Peyer's patch (tissue), 4 donors: ENCODE measurements around the gene SIX4.

Experiments
- CTCF ChIP-seq, 6 experiments: fragments of 450-650 bp in 4 of 6; fragments of 200-600 bp in 2 of 6; sonication (generic) in 1 of 6; IDR thresholded peaks; one replicate each; pipeline ENCODE4 v1.5.1; 2017 to 2019; ENCODE audit warnings: antibody characterized with exemption in 6 of 6, mild to moderate bottlenecking in 3 of 6, moderate library complexity in 1 of 6
- POLR2A ChIP-seq, 2 donors: fragments of 450-650 bp; IDR thresholded peaks; one replicate each; pipeline ENCODE4 v1.5.1; 2017; ENCODE audit warnings: antibody characterized with exemption in 2 of 2, mild to moderate bottlenecking in 2 of 2, moderate library complexity in 2 of 2

GRCh38 chr14:60744566-60744965 is 20.4 kb upstream of the SIX4 start:
- TF ChIP-seq CTCF (IDR thresholded peaks at IDR 0.05) (no peak), POLR2A (IDR thresholded peaks at IDR 0.05) (no peak)
